Stimulated activated effector memory CD8-positive, alpha-beta T cell treated with anti-CD3 and anti-CD28 coated beads, Interleukin-12 subunit alpha, Interleukin-12 subunit beta, amount 100 ng/mL, for 72 hours (primary cell): Measurements from ENCODE around the gene ARHGAP25.
"Not testable (repeated sequence)": the region's sequence is repeated elsewhere in the genome, so short reads cannot be mapped to it uniquely, and the experiment has no call there.

Experiments used
- ATAC-seq: fragments of 150-1000 bp; cut with Tn5 transposase; 2 replicates; pipeline ENCODE4 v1.10.0; 2021
- DNase-seq, 2 donors: peaks; one replicate each; pipeline ENCODE4 v3.0.0; 2021 to 2022; ENCODE audit warnings: low spot score in 2 of 2
- H3K27ac Mint-ChIP-seq: one replicate; pipeline ENCODE4 v1.8.0; 2022; ENCODE audit warnings: mild to moderate bottlenecking, mixed read lengths
- H3K36me3 Mint-ChIP-seq: one replicate; pipeline ENCODE4 v1.8.0; 2022; ENCODE audit warnings: mild to moderate bottlenecking, mixed read lengths
- H3K4me1 Mint-ChIP-seq: one replicate; pipeline ENCODE4 v1.8.0; 2022; ENCODE audit warnings: mixed read lengths
- H3K4me3 Mint-ChIP-seq: one replicate; pipeline ENCODE4 v1.8.0; 2022; ENCODE audit warnings: mild to moderate bottlenecking, mixed read lengths
- H3K9me3 Mint-ChIP-seq: one replicate; pipeline ENCODE4 v1.8.0; 2022; ENCODE audit warnings: mixed read lengths

The ARHGAP25 gene

DNA sequence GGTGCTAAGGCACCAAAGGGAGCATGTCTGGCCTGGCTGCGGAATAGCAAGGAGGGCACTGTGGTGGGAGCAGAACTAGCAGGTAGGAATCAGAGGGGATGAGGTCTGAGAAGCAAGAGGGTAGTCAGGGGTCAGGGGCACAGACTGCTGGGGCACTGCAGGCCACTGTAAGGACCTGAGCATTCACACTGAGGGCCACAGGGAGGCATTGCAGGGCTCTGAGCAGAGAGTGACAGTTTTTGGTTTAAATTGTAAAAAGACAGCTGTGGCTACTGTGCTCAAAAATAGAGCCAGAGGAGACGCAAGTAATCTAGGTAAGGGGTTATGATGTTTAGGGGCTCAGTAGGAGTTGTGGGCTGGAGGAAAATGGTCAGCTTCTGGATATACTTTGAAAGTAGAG is 41.5 kb downstream of the ARHGAP25 start:
- DNase-seq (no peak), ATAC-seq (no peak)
- peak overlapping the region; percentile 92 for H3K27ac Mint-ChIP-seq
- H3K4me3 Mint-ChIP-seq, result peak overlapping the region; percentile 77
- no peaks in the 10 kb centered on the region for H3K9me3 Mint-ChIP-seq
- H3K4me1 Mint-ChIP-seq, result peaks cover 85% of the 10 kb centered on the region
- peaks cover 44% of the 10 kb centered on the region for H3K36me3 Mint-ChIP-seq

DNA sequence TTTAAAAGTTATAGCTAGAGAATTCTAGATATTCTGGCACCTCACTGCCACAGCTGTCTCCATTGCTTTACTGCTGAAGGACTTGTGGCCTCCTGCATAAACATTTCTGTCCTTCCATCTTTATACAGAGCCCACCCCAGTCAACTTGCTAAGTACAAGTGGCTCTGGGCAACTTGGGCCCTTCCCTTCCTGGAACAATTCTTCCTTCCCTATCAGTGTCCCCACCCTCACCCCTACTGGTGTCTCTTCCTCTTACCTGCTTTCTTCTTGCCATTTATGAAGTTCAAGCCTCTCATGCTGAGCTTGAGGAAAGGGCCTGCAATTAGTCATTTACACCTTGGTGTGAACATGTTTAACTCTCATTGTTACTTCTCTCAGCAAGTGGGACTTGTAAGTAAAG is 45.0 kb downstream of the ARHGAP25 start:
- Mint-ChIP-seq H3K36me3 (peaks cover 29% of the 10 kb centered on the region), H3K4me3 (peak overlapping the region; percentile 57), H3K4me1 (peaks cover 58% of the 10 kb centered on the region), H3K9me3 (no peaks in the 10 kb centered on the region), H3K27ac (peak overlapping the region; percentile 90)
- DNase-seq (no peak), ATAC-seq (peak; percentile 22)

DNA sequence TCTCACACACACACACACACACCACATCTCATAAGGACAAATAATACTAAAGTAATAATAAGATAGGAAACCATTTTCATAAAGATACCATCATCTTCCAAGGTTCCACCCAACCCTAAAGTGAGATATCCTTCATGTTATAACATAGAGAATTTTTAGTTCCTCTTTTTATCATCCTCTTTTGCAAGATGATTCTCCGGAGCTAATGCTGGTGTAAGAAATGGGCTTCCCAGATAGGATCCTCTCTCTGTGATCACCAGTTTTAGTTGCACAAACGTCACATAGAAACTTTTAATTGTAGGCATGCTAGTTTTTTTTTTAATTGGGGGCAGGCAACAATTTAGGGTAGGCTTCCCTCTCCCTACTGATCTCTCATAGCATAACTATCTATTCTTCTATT is 49.6 kb downstream of the ARHGAP25 start:
- DNase-seq, result no peak
- Mint-ChIP-seq H3K4me3 (no peak overlapping the region), H3K27ac (no peak overlapping the region)

DNA sequence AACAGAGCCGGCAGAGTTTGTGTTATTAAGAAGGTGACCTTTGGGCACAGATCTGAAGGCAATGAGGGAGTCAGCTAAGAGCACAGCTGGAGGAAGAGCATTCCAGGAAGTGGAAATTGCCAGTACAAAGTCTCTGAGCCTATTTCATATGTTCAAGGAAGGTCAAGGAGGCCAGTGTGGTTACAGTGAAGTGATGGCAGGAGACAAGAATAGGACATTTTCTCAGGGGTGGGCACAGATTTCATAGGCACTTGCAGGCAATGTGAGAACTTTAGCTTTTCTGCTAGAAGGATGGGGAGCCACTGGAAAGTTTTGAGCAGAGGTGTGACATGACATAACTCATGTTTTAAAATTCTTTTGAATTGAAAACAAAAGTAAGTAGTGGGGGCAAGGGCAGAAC is 50.3 kb downstream of the ARHGAP25 start:
- no peak overlapping the region for H3K27ac Mint-ChIP-seq
- no peaks in the 10 kb centered on the region for H3K36me3 Mint-ChIP-seq
- DNase-seq, result peak in 1 of 2 donors; percentile 46
- no peak overlapping the region for H3K4me3 Mint-ChIP-seq
- ATAC-seq, result no peak
- peaks cover 24% of the 10 kb centered on the region for H3K4me1 Mint-ChIP-seq
- no peaks in the 10 kb centered on the region for H3K9me3 Mint-ChIP-seq

More for the DNA sequence above, 49.6 kb downstream of the ARHGAP25 start:
- Mint-ChIP-seq H3K4me1 (peaks cover 25% of the 10 kb centered on the region), H3K9me3 (no peaks in the 10 kb centered on the region), H3K36me3 (no peaks in the 10 kb centered on the region)
- no peak for ATAC-seq

DNA sequence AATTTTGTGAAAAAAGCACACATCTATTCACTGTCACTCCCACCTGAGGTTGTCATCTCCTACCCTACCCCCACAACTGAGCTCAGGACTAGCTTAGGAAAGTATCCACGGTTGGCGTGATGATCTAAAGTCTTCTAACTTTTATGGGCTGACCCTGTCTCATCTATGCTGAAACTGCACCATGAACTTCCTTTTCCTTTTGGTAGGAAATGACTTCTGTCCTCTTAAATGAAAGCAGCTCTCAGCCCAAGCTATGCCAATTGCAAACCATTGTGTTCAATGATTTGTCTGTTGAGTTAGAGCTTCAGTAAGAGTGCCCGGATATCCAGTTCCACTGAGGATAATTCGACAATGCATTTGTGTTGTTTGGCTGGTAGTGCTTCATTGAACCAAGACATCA is 52.7 kb downstream of the ARHGAP25 start:
- ATAC-seq, result no peak
- peaks cover 36% of the 10 kb centered on the region for H3K4me1 Mint-ChIP-seq
- H3K9me3 Mint-ChIP-seq, result no peaks in the 10 kb centered on the region
- no peak overlapping the region for H3K4me3 Mint-ChIP-seq
- DNase-seq, result no peak
- H3K36me3 Mint-ChIP-seq, result no peaks in the 10 kb centered on the region
- no peak overlapping the region for H3K27ac Mint-ChIP-seq

DNA sequence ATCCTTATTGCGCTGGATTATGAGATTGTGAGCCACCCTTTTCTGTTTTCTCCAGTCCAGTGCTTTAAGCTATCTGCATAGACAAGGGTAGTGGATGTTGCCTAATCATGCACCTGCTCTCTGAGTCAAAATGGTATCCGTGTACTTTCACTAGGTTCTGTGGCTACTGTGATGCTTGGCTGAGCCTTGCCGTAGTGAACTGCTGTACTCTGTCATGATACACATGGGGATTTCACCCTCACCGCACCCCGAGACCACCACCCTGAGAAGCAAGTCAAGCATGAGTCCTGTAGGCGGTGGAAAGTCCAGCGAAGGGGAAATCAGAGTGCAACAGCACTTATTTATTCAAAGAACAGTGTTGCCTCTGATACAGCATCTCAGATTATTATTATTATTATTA is 55.0 kb downstream of the ARHGAP25 start:
- Mint-ChIP-seq H3K36me3 (peaks cover 4% of the 10 kb centered on the region), H3K9me3 (no peaks in the 10 kb centered on the region), H3K4me3 (no peak overlapping the region), H3K4me1 (peaks cover 50% of the 10 kb centered on the region), H3K27ac (peak overlapping the region; percentile 17)
- ATAC-seq, result peak; percentile 97
- peak in 1 of 2 donors; percentile 65 for DNase-seq

DNA sequence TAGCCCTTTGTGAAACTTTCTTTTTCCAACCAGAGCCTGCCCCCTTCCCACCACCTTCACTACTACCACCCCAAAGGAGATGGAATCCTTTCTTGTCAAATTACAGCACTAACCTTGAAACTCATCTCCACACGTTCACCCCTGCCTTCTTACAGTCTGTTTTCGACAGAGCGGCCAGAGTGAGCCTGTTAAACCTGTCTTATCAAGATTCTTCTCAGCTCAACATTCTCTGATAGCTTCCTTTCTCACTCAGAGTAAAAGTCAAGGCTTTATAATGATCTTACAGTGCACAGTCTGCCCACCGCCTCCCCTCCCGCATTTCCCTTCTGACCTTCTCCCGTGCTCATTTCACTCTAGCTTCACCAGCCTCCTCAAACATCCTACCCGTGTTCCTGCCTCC is 56.0 kb downstream of the ARHGAP25 start:
- Mint-ChIP-seq H3K9me3 (no peaks in the 10 kb centered on the region), H3K27ac (peak overlapping the region; percentile 85), H3K4me3 (no peak overlapping the region), H3K4me1 (peaks cover 60% of the 10 kb centered on the region), H3K36me3 (peaks cover 14% of the 10 kb centered on the region)
- peak in 1 of 2 donors; percentile 41 for DNase-seq
- ATAC-seq, result no peak

DNA sequence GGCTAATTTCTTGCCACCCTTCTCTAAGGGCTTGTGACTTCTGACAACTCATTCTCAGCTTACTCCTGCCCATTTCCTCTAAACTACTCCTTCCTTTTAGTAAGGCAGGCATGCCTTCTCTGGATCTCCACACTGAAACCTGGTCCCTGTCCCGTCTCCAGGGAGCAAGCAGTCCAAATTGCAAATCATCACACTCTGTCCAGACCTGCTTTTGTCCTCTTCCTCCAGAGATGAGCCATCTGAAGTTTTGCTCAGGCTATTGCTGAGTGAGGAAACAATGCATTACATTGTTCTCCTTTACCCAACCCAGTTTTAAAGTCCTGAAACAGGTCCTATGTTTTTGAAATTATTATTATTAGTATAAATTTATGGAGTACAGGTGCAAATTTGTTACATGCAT is 57.3 kb downstream of the ARHGAP25 start:
- DNase-seq (no peak), ATAC-seq (no peak)
- H3K4me1 Mint-ChIP-seq, result peaks cover 73% of the 10 kb centered on the region
- H3K4me3 Mint-ChIP-seq, result peak overlapping the region; percentile 26
- no peaks in the 10 kb centered on the region for H3K9me3 Mint-ChIP-seq
- peaks cover 27% of the 10 kb centered on the region for H3K36me3 Mint-ChIP-seq
- peak overlapping the region; percentile 85 for H3K27ac Mint-ChIP-seq

DNA sequence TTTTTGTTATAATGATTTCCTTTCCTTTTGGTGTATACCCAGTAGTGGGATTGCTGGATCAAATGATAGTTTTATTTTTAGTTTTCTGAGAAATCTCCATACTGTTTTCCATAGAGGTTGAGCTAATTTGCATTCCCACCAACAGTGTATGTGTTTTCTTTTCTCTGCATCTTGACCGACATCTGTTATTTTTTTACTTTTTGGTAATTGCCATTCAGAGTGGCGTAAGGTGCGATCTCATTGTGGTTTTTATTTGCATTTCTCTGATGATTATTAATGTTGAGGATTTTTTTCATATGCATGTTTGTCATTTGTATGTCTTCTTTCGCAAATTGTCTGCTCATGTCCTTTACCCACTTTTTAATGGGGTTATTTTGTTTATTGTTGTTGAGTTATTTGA is 58.1 kb downstream of the ARHGAP25 start:
- ATAC-seq (no peak), DNase-seq (no peak)
- Mint-ChIP-seq H3K27ac (peak overlapping the region; percentile 61), H3K9me3 (no peaks in the 10 kb centered on the region), H3K4me3 (peak overlapping the region; percentile 26), H3K4me1 (peaks cover 76% of the 10 kb centered on the region), H3K36me3 (peaks cover 35% of the 10 kb centered on the region)

DNA sequence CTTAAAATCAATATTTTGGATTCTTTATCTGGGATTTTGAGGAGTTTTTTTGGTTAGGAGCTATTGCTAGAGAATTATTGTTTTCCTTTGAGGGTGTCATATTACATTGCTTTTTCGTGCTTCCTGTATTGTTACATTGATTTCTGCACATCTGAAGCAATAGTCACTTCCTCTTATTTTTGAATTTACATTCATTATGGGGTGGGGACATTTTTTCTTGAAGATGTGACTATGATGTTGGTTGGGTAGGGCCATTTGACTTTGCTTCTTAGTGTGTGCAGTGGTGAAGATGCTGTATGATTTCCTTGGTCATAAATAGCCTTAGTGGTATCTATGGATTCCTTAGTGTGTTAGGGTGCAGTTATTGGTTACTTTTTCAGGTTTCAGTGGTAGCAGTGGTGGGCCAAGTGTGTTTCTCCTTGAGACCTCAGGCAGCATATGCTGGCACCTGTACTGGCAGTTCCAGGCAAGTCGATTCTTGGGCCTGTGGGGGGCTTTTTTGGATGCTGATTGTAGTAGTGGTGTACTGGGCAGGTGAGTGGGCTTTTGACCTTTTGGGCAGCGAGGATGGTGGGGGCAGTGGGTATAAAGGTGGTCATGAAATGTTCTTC is 61.8 kb downstream of the ARHGAP25 start:
- no peak for DNase-seq
- peak overlapping the region; percentile 52 for H3K4me3 Mint-ChIP-seq
- no peaks in the 10 kb centered on the region for H3K9me3 Mint-ChIP-seq
- ATAC-seq, result peak; percentile 95
- H3K27ac Mint-ChIP-seq, result peak overlapping the region; percentile 84
- H3K4me1 Mint-ChIP-seq, result peaks cover 81% of the 10 kb centered on the region
- peaks cover 63% of the 10 kb centered on the region for H3K36me3 Mint-ChIP-seq

DNA sequence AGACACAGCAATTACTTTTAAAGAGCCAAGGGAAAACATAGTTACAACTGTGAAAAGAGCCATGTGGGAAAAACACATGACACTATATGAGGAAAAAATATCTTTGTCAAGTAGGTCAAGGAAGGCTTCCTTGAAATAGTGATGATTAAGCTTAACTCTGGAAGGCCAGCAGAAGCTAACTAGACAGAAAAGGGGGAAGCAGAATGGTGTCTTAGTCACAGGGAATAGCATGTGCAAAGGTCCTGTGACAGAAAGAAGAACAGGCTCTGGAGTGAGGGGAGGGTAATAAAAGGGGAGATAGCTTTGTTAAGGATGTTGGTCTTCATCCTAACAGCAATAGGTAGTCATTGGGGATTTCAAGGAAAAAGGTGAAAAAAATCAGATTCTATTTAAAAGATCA is 64.0 kb downstream of the ARHGAP25 start:
- peaks cover 63% of the 10 kb centered on the region for H3K36me3 Mint-ChIP-seq
- peak overlapping the region; percentile 77 for H3K27ac Mint-ChIP-seq
- ATAC-seq (no peak), DNase-seq (no peak)
- H3K4me1 Mint-ChIP-seq, result peaks cover 62% of the 10 kb centered on the region
- no peak overlapping the region for H3K4me3 Mint-ChIP-seq
- no peaks in the 10 kb centered on the region for H3K9me3 Mint-ChIP-seq

DNA sequence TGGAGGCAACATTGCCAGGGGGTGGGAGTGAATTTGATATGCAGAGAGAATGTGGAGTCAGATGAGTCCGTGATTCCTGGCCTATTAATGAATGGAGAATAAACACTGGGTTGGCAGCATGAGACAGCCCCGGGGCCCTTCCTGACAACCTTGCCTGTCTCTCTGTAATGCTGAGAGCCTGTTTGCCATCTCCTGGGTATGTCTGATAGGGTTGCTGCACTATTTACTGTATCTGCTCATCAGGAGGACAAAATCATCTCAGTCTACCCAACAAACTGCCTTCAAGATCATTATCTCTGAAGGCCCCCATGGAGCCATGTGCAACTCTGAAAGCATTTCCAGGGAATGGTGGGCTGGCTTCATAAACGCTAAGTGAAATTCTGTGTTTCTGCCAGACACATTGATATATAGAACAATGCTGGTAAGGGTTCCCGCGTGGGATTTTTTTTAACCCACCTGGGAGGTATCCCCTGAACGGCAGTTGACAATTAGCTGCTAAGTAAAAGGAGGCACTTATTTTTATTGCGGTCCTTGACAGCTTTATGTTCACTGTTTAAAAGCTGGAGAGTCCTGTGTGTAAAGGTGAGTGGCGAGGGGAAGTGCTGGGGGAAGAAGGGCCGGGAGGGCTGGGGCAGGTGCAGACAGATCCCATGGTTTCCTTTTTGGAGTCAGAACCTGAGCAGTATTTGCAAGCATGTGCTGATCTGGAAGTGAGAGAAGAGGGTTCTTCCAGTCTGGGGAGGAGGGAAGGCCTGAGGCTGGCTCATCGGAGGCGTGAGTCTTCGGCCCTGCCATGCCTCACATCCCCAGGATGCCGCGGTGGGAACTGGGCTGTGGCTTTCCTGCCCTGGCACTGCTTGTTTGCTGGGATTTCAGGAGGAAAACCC is 64.8 kb downstream of the ARHGAP25 start:
- no peak for DNase-seq
- peaks cover 57% of the 10 kb centered on the region for H3K4me1 Mint-ChIP-seq
- no peaks in the 10 kb centered on the region for H3K9me3 Mint-ChIP-seq
- H3K27ac Mint-ChIP-seq, result peak overlapping the region; percentile 77
- H3K4me3 Mint-ChIP-seq, result no peak overlapping the region
- H3K36me3 Mint-ChIP-seq, result peaks cover 61% of the 10 kb centered on the region
- ATAC-seq, result no peak

DNA sequence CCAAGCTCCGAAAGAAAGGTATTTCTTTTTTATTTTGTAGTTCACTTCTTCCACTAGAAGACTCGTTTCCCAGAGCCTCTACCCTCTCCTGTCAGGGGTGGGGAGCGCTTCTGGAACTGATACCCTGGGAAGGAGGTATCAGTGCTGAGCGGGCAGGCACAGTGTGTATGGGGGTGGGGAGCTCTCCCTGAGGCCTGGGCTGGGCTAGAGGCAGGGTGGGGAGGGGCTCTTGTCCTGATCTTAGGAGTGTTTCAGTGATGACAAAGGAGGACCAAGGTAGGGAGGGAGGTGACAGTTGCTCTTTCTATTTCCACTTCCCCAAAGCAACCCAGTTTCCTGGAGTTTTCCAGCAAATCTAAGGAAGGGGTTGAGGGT is 65.4 kb downstream of the ARHGAP25 start:
- DNase-seq (no peak), ATAC-seq (no peak)
- H3K27ac Mint-ChIP-seq, result peak overlapping the region; percentile 77
- no peaks in the 10 kb centered on the region for H3K9me3 Mint-ChIP-seq
- peaks cover 54% of the 10 kb centered on the region for H3K4me1 Mint-ChIP-seq
- H3K36me3 Mint-ChIP-seq, result peaks cover 59% of the 10 kb centered on the region
- H3K4me3 Mint-ChIP-seq, result no peak overlapping the region

DNA sequence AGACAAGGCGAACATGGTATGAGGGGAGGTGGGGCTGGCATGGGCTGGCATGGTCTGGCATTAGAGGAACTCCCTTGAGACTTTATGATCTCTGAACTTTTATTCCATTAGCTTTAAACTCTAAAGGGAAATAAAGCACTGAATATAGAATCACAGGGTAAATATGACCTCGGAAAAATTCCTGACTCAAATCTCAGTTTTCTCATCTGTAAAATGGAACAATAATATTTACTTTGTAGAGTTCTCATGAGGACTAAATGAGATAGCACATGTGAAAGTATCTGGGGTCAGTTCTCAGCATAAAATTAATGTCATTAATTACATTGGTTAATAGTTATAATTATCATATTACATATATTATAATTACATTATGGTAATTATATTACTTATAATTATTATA is 65.9 kb downstream of the ARHGAP25 start:
- Mint-ChIP-seq H3K4me3 (no peak overlapping the region), H3K27ac (peak overlapping the region; percentile 77)
- no peak for ATAC-seq

DNA sequence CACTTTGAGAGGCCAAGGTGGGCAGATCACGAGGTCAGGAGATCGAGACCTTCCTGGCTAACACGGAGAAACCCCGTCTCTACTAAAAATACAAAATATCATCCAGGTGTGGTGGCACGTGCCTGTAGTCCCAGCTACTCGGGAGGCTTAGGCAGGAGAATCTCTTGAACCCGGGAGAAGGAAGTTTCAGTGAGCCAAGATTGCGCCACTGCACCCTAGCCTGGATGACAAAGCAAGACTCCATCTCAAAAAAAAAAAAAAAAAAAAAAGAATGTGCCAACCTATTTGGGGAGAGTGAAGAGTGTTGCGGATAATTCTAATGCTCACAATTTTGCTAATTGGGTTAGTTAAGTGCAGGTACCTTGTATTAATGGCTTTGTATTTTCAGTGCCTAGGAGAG is 67.5 kb downstream of the ARHGAP25 start:
- not testable (repeated sequence) for ATAC-seq, H3K9me3 Mint-ChIP-seq, H3K27ac Mint-ChIP-seq, DNase-seq, H3K4me3 Mint-ChIP-seq
- peaks cover 58% of the 10 kb centered on the region for H3K36me3 Mint-ChIP-seq
- peaks cover 50% of the 10 kb centered on the region for H3K4me1 Mint-ChIP-seq

More for the DNA sequence above, 65.9 kb downstream of the ARHGAP25 start:
- H3K4me1 Mint-ChIP-seq, result peaks cover 54% of the 10 kb centered on the region
- peaks cover 59% of the 10 kb centered on the region for H3K36me3 Mint-ChIP-seq
- no peak for DNase-seq
- H3K9me3 Mint-ChIP-seq, result no peaks in the 10 kb centered on the region

DNA sequence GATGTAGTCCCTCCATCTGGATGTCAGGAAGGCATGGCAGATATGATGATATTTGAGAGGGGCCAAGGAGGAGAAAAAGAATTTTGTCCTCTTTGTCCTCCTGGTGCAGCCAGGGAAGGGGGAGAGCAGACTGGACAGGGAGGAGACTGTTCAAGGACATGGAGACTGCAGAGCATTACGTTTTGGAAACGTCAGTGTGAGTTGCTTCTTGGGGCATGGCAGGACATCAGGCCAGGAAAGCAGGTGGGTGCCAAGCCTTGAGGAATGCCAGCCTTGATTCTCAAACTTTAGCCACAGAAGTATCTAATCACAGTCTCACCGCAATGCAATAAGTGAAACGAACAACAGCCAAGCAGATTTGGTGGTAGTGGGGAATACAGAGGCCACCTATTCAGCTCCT is 70.4 kb downstream of the ARHGAP25 start:
- Mint-ChIP-seq H3K9me3 (no peaks in the 10 kb centered on the region), H3K36me3 (peaks cover 58% of the 10 kb centered on the region), H3K27ac (no peak overlapping the region), H3K4me3 (no peak overlapping the region), H3K4me1 (peaks cover 57% of the 10 kb centered on the region)
- DNase-seq (peak in 1 of 2 donors; percentile 39), ATAC-seq (no peak)
